Hypothalamus (tissue), 51 donors: ENCODE measurements around the gene DYSF.

Source experiments
- DNase-seq, 51 donors: peaks; one replicate each; lab custom pipeline; 2025; lab: John Stamatoyannopoulos, UW

Gene DYSF

DNA sequence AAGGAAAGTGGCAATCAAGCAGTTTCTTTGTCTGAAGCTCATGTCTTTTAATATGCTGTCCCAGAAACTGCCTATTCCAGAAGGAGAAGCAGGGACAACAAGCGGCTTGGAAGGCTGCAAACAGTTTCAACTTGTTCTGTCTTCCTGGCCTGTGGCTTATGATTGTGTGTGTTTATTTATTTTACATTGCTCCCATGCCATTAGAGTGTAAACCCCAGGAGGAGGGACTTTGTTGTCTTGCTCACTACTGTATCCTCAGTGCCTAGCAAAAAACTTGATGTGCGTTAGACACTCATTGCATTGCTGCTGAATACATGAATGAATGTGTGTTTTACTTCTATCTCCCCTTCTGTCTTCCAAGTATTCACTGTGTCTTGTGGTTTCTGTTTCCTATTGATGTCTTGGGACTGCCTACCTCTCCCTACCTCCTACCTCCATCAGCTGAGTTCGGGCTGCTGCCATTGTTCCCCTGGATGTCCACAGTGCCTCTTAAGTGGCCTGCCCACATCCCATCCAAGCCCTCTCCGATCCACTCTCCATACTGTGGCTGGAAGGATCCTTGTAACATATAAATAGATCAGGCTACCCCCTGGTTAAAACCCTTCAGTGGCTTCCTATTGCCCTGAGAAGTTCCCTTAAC, 261.4 kb downstream of the DYSF start:
- no peak for DNase-seq

DNA sequence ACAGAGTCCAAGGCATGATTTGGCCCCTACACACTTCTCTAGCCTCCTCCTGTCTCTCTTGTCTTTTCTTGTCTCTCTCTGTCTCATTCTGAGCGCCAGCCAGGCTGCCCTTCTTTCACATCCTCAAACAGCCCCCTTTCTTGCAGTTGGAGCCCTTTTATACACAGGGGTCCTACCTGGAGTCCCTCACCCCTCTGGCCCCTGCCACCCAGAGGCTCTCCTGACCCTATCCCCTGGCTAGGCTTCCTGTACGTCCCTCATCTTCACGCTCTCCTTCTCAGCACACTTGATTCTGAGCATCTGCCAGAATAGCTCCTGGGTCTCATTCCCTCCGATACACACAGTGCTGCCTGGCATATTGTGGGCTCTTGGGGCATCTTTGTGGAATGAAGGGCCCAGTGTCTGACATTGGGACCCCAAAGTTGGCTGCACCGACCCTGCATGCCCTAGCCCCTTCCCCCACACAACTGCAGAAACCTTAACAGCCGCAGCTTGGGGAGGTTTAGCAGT, 261.9 kb downstream of the DYSF start:
- no peak for DNase-seq

DNA sequence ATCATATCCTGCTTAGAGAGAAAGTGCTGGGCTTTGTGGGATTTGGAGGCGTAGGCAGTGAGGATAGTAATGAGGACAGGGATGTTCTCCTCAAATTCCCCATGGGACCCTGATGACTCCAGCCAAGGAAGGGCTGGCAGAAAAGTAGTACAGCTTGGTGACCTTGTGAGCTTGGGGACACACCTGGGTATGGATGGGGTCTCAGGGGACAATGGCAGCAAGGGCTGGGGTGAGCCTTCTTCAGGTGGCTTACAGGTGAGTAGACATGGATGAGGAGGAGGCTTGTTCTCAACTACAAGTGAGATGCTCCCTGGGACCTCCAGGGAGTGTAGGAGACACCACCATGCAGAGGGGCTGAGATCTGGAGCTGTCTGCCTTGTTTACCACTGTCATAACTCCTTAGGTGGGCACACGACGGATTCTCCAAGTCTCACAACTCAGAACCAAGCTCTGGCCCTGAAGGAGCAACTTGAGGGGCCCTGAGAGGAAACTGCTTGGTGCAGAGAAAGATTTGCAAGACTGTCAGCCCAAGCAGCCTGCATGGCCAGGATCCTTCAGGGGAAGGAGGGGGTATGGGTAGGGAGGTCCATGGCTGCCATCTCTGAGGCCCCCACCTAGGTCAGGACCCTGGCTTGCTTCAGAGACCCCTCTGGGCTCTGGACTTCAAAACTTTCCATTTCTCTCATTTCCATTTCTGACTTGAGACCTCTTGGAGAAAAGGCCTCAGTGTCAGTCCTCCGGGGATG, 262.8 kb downstream of the DYSF start:
- DNase-seq = no peak

DNA sequence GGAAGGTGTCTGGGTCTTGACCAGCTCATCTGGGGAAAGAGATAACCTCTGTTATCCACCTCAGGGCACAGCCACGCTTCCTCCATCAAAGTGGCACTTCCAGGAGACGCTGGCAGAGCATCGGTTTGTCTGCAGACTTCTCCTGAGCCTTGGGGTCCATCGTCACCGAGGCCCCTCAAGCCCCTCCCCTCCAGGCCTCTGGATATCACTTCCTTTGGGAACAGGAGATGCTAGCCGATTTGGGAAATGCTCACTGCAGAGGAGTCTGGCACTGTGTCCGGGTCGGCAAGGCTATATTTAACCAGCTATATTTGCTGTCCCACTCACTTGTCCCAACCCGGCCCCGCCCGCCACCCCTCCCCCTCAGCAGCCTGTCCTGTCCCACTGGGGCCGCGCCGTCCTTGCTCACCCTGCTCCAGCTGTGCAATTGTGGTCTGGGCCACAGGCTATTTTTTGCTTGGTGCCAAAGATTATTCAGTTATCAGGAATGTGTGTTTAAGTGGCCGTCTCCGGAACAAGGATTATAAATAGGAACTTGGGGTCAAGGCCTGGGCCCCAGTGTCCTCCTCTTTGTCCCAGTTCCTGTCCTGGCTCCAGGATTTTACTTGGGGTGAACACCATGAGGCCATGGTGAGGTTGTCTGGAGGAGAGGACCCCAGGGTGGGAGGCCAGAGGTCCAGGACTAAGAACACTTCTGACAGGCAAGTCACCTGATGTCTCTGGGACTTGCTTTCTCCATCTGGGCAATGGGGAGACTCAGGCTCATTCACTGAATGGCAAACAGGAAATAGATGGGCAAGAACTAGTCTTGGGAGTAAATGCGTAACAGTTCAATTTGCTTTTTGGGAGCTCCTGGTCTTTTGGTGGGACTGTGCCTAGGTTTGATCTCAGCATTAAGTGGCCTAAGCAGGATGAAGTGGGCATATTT, 263.6 kb downstream of the DYSF start:
- no peak for DNase-seq

DNA sequence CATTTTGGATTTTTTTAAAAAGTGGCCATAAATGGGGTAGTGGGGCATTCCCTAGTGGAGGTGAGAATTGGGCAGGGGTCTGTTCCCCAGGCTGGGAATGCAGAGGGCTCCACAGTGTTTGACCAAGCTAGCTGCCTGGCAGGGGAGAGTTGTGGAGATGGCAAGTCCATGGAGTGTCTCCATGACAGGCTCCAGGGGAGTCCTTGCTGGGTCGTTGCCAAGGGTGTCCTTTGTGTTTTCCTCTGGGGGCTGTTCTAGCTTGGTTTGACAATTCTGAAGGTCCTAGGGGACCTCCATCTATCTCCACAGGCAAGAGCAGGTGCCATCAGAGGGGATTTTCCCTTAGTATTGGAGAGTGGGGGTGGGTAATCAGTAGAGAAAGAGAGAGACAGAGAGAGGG, 265.3 kb downstream of the DYSF start:
- DNase-seq = no peak

DNA sequence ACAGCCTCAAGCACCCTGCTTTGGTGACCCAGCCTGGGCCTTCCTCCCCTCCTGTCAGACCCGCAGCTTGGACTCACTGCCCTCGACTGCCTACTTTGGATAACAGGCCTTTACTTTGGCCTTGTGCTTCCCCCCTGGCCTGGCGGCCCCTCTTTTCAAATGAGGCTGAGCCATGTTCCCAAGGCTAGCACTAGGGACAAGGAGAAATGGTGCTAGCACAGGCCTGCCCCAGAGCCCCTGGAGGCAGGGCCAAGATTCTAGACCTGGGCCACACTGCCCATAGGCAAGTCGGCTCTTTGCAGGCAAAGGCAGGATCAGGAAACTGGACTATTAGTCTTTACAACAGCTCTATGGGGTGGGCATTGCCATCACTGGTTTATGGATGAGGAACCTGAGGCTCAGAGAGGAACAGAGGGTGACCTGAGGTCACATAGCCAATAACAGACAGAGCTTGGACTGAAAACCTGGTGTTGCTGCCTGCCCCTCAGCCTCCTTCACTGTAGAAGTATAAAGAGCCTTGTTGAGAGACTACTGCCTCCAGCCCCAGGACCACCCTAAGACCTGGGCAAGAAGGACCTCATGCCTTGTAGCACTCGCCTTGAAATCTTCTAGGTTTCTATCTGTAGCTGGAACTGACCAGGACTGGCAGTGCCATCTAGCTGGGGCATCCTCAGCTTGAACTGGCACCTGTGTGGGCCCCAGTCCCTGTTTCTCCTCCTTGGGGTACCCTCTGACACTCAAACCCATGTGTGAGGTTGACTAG, 266.3 kb downstream of the DYSF start:
- no peak for DNase-seq

DNA sequence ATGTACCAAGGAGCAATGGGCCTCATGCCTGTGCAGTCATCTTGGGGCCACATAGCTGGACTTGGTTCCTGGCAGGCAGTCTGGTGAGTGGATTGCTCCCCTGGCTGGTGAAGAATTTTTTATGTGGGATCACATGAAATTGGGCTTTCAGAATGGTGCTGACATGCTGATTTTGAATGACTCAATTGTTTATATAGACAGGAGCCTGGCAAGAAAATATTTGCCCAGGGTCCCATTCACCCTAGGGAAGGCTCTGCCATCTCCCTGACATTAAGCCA, 266.9 kb downstream of the DYSF start:
- DNase-seq = no peak

DNA sequence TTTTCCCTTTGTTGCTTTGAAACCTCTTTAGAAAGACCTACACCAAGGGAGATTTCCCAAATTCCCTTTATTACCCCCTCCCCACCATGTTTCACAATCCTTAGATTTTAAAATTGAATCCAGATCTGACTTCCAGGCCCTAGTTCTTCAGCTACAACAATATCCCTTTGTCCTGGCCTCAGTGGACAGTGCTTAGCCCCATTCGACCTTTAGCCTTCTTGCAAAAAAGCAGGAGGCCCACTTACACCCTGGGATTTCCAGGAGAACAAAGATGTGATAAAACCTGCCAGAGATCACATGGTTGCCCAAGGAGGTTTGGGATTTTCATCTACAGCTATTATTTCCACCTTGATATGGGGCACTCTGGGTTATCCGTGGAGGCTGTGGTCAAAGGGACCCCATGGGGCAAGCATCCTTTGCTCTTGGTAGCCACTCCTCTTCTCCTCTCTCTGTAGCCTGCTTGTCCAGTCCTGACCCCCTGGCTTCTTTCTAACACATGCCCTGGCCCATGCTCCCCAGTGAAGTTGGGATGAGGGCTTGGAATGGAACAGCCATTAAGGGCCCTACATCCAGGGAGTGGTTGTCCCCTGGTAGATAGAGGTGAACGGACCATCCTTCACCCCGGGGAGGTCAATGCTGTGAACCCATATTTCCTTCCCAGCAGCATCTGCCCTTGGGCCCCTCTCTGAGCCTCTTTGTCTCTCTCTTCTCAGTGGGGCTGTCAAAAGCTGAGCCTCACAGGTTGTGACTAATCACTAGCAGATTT, 267.4 kb downstream of the DYSF start:
- no peak for DNase-seq

DNA sequence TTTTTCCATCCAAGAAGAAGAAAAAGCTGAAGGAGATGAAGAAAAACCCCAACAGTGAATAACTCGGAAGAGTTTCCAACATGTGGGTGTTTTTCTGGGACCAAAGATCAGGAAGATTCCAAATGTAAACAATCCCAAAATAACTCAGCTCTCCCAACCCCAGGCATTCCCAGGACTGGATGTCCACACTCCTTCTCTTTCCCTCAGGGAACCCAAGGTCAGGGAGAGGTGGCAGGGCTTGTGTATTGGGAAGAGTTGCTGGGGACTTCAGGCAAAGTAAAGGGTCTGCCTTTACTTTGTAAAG, 268.0 kb downstream of the DYSF start:
- no peak for DNase-seq

DNA sequence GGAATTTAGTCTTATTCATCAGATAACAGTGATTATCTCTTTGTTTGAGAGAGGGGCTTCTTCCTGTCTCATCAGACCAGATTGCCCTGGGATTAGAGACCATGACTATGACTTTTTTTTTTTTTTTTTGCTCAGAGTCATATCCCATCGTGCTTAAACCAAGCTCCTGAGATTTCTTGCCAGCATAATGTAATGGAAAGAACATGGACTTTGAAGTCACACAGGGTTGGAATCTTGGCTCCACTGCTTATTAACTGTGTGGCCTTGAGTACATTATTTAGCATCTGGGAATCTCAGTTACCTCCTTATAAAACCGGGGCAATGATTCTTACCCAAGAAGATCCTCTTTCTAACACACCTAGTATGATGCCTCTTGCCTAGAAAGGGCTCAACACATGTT, 268.3 kb downstream of the DYSF start:
- DNase-seq = no peak

DNA sequence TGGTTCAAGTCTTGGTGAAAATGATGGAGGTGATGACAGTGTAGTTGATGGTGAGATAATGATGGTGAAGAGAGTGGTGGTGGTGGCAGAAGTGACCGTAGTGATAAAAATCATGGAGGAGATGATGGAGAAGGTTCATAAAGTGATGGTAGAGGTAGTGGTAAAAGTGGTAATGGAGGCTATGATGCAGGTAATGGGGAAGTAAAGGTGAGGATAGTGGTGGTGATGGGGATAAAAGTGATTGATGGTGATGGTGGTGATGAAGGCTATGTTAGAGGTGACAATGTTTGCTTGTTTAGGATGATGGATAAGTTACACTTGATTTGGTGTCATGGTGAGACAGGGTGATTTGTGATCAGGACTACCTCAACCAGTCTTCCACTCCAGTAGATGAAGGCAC, 268.9 kb downstream of the DYSF start:
- no peak for DNase-seq

DNA sequence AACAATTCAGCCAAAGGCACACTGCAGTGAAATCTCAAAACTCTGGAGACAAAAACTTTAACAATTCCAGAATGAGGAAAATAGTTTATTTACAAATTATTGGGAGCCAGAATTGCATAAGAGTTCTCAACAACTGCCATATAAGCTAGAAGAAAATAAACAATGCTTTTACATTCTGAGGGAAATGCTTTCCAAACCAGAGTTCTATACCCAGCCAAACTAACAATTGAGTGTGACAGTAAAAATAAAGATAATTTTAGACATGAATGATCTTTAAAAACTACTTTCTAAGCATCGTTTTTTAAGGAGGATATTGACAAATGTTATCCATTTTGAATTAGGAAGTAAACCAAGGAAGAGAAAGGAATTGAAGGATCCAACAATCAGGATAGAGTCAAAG, 271.4 kb downstream of the DYSF start:
- DNase-seq = no peak

DNA sequence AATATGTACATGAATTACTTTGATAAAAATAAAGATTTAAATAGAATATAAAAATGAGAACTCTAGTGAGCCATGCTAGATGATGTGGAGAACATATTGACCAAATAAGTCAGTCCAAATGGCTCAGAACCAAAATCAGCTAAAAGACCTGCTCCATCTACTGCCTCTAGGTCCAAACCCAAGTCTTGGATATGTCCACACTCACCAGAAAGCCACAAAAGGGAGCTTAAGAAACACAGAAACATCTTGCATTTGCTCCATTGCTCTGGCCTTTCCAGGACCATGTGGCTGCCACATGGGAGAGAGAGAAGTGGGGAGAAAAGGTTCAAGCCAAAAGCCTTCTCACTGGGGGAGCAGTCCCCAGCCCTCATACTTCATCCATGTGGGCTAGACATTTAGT, 272.5 kb downstream of the DYSF start:
- no peak for DNase-seq

DNA sequence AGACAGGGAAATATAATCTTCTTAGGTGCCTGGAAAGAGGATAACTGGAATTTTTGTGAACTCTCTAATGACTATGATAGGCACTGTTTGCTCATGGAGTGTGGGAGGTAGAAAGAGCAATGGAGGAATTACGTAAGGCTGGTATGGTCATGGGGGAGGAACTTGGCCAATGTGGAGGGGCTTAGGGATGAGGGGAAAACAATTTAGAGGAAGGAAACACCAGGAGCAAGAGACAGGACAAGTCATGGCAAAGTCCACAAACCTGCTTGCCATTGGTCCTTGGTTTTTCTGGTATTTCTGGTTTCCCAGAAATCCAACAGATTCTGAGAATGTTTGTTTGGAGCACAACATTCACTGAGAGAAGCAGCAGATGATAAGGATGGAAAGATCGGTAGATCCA, 274.2 kb downstream of the DYSF start:
- no peak for DNase-seq

DNA sequence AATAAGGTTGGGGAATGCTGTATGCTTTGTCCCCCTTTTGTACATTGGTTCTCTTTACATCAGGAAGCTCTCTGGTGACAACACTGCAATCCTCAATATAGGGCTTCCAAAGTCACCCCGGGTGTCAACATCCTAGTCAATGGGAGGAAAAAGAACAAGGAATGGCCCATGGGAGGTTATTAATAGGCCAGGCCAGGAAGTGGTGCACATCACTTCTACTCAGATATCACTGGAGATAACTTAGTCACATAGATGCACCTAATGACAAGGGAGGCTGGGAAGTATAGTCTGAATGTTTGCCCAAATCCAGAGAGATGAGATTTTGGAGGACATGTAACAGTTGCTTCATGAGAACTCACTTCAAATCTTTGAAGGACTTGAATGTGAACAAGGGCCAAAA, 274.7 kb downstream of the DYSF start:
- no peak for DNase-seq

DNA sequence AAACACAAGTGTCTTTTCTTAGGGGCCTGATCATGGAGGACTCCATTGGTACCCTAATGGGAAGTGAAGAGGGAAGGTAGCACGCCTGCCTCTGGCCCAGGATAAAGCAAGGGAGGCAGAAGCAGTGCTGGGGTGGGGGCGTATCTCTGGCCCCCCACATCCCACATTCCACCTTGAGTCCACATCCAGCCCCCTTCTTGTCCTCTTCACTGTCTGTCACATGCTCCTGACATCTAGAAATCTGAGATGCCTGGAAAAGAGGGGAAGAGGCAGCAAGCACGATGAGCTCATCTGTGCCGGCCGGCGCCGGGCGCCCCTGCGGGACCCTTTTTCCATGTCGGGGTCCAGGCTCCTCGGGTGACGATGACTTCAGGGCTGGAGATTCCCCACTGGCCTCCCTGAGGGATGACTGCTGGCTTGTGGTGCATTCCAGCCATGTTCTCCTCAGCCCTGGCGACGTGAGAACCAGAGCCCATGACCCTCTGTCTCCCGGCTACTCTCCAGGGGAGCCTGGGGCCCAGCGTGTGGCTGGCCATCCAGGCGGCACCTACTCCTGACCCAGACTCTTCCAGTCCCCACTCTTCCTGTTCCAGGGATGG, 277.5 kb downstream of the DYSF start:
- DNase-seq = no peak

DNA sequence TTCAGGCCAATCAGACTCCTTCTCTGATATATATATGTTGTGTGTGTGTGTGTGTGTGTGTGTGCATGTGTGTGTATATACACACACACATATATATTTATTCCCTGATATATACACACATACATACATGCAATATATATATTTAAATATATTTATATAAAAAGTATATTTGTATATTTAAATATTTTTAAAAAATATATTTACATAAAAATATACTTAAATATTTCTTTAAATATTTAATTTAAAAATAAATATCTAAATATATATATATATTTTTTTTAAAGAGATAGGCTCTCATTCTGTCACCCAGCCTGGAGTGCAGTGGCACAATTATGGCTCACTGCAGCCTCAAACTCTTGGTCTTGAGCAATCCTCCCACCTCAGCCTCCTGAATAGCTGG, 281.3 kb downstream of the DYSF start:
- DNase-seq = no peak

DNA sequence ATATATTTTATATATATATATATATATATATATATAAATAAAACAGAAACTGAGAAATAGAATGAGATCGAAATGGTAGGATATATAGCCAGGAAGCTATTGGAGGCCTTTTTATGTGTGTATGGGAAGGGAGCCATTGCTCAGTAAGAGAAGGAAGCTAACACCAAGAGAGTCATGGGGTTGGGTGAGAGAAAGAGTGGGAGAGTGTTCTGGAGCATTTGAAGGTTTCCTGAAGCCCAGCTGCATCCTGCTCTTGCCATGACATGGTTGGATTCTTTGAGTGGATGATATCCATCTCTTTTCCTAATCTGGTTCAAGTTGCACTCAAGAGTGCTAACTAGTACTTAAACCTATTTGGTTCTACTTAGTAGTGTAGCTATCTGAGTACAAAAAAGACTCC, 282.3 kb downstream of the DYSF start:
- DNase-seq = no peak
